ENCODE data around the gene SLC24A4. TPM values are rescaled to one million over a fixed set of nuclear protein-coding genes. Genes with fewer than 3 reads are reported as not detected.

SLC24A4 gene
- total RNA-seq, 1 experiment from 2014 or later, result not detected

GRCh38 chr14:92473261-92473968, 150.4 kb downstream of the SLC24A4 start:
- intact Hi-C loops (cut with micrococcal nuclease), result no loop called here
- TF ChIP-seq, protein P1, sequence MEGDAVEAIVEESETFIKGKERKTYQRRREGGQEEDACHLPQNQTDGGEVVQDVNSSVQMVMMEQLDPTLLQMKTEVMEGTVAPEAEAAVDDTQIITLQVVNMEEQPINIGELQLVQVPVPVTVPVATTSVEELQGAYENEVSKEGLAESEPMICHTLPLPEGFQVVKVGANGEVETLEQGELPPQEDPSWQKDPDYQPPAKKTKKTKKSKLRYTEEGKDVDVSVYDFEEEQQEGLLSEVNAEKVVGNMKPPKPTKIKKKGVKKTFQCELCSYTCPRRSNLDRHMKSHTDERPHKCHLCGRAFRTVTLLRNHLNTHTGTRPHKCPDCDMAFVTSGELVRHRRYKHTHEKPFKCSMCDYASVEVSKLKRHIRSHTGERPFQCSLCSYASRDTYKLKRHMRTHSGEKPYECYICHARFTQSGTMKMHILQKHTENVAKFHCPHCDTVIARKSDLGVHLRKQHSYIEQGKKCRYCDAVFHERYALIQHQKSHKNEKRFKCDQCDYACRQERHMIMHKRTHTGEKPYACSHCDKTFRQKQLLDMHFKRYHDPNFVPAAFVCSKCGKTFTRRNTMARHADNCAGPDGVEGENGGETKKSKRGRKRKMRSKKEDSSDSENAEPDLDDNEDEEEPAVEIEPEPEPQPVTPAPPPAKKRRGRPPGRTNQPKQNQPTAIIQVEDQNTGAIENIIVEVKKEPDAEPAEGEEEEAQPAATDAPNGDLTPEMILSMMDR (IDR thresholded peaks at IDR 0.05; ENCODE audit: unreplicated experiment), result no peak
- no peaks in the 10 kb centered on the region for H3K36me3 Mint-ChIP-seq (ENCODE audit: insufficient read depth, unreplicated experiment)
- H3K4me1 Mint-ChIP-seq (ENCODE audit: insufficient read depth, unreplicated experiment), result peaks cover 49% of the 10 kb centered on the region
- no TSS peak for BruUV-seq (replicated peaks)
- no peak overlapping the region for H3K4me3 Mint-ChIP-seq (ENCODE audit: unreplicated experiment)
- H3K27ac Mint-ChIP-seq (ENCODE audit: low read depth, unreplicated experiment), result peak overlapping the region; percentile 10
- H3K27me3 Mint-ChIP-seq (ENCODE audit: insufficient read depth, unreplicated experiment), result no peaks in the 10 kb centered on the region
- CTCF ChIA-PET, result interaction anchor here (1.0 to 1.1 kb wide), 2 partner anchors 217 to 219 kb away, joined by 3 read pairs; no protein-coding TSS in a partner anchor
- peak; percentile 70 for DNase-seq (ENCODE audit: unreplicated experiment)
- POLR2A ChIA-PET, result interaction anchor here (1.0 to 1.5 kb wide), 3 partner anchors 40 to 367 kb away, joined by 3 to 5 read pairs (median 3); partner anchors contain the start of genes ATXN3 and RIN3
- H3K9me3 Mint-ChIP-seq (ENCODE audit: unreplicated experiment), result no peaks in the 10 kb centered on the region

GRCh38 chr14:92473969-92474535, 151.1 kb downstream of the SLC24A4 start:
- intact Hi-C loops (cut with micrococcal nuclease), result no loop called here

GRCh38 chr14:92475037-92475436, 152.1 kb downstream of the SLC24A4 start:
- no peaks in the 10 kb centered on the region for H3K27me3 Mint-ChIP-seq (ENCODE audit: insufficient read depth, unreplicated experiment)
- ChIA-PET POLR2A (interaction anchor here (0.6 kb wide), 1 partner anchor 358 kb away, joined by 3 read pairs; no protein-coding TSS in a partner anchor), CTCF (no interaction called here)
- H3K27ac Mint-ChIP-seq (ENCODE audit: low read depth, unreplicated experiment), result peak overlapping the region; percentile 23
- H3K4me1 Mint-ChIP-seq (ENCODE audit: insufficient read depth, unreplicated experiment), result peaks cover 46% of the 10 kb centered on the region
- no peaks in the 10 kb centered on the region for H3K9me3 Mint-ChIP-seq (ENCODE audit: unreplicated experiment)
- H3K36me3 Mint-ChIP-seq (ENCODE audit: insufficient read depth, unreplicated experiment), result no peaks in the 10 kb centered on the region
- DNase-seq (ENCODE audit: unreplicated experiment), result no peak
- TF ChIP-seq, protein P1 (IDR thresholded peaks at IDR 0.05; ENCODE audit: unreplicated experiment), result no peak
- no peak overlapping the region for H3K4me3 Mint-ChIP-seq (ENCODE audit: unreplicated experiment)
- intact Hi-C loops (cut with micrococcal nuclease), result no loop called here
- no TSS peak for BruUV-seq (replicated peaks)

More at GRCh38 chr14:92473969-92474535, 151.1 kb downstream of the SLC24A4 start:
- Mint-ChIP-seq H3K27ac (ENCODE audit: low read depth, unreplicated experiment) (peak overlapping the region; percentile 10), H3K4me1 (ENCODE audit: insufficient read depth, unreplicated experiment) (peaks cover 49% of the 10 kb centered on the region), H3K9me3 (ENCODE audit: unreplicated experiment) (no peaks in the 10 kb centered on the region), H3K36me3 (ENCODE audit: insufficient read depth, unreplicated experiment) (no peaks in the 10 kb centered on the region), H3K4me3 (ENCODE audit: unreplicated experiment) (no peak overlapping the region), H3K27me3 (ENCODE audit: insufficient read depth, unreplicated experiment) (no peaks in the 10 kb centered on the region)
- no peak for DNase-seq (ENCODE audit: unreplicated experiment)
- ChIA-PET CTCF (interaction anchor here (1.1 kb wide), 1 partner anchor 216 kb away, joined by 3 read pairs; no protein-coding TSS in a partner anchor), POLR2A (interaction anchor here (0.6 to 1.5 kb wide), 4 partner anchors 39 to 367 kb away, joined by 3 to 5 read pairs (median 4); partner anchors contain the start of genes ATXN3 and RIN3)
- no TSS peak for BruUV-seq (replicated peaks)
- TF ChIP-seq, protein P1 (IDR thresholded peaks at IDR 0.05; ENCODE audit: unreplicated experiment), result no peak

- Mint-ChIP-seq H3K27me3 (ENCODE audit: insufficient read depth, unreplicated experiment) (no peaks in the 10 kb centered on the region), H3K4me1 (ENCODE audit: insufficient read depth, unreplicated experiment) (peaks cover 42% of the 10 kb centered on the region), H3K27ac (ENCODE audit: low read depth, unreplicated experiment) (peak overlapping the region; percentile 23), H3K9me3 (ENCODE audit: unreplicated experiment) (no peaks in the 10 kb centered on the region), H3K4me3 (ENCODE audit: unreplicated experiment) (no peak overlapping the region), H3K36me3 (ENCODE audit: insufficient read depth, unreplicated experiment) (no peaks in the 10 kb centered on the region)
- intact Hi-C loops (cut with micrococcal nuclease), result no loop called here
- peak; percentile 67 for DNase-seq (ENCODE audit: unreplicated experiment)
- TF ChIP-seq, protein P1 (IDR thresholded peaks at IDR 0.05; ENCODE audit: unreplicated experiment), result no peak
- POLR2A ChIA-PET, result no interaction called here
- CTCF ChIA-PET, result no interaction called here
- no TSS peak for BruUV-seq (replicated peaks)
Observed at GRCh38 chr14:92475451-92476187, 152.7 kb downstream of the SLC24A4 start.

All from MCF 10A (cell line).